GM18502 (cell line): Measurements from ENCODE around the gene NGRN.

ENCODE experiments used
- ATAC-seq: cut with Tn5 transposase; IDR thresholded peaks from one replicate; pipeline ENCODE4 v1.9.1; 2021; ENCODE audit warnings: mild to moderate bottlenecking; ENCODE audit not compliant: unreplicated experiment, poor library complexity

The NGRN gene

DNA sequence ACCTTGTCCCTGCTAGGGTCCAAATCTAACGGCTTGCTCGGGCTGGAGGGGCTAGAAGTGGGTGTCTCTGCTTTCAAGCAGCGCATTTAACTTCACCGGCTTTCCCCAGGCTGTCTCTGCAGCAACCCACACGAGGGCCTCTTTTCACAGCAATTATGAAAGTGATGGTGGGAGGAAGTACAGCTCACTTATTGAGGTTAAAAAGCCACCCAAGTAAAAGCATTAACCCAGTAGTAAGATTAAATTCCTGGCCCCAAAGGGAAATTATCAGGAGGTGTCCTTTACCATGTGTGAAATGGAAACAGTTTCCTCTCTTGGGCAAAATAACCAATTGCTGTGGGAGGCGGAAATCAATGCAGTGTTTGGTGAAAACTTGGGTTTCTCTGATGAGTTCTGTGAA is 41.1 kb downstream of the NGRN start:
- ATAC-seq = no peak

GRCh38 chr15:90307661-90308060 is 42.2 kb downstream of the NGRN start:
- no peak for ATAC-seq

DNA sequence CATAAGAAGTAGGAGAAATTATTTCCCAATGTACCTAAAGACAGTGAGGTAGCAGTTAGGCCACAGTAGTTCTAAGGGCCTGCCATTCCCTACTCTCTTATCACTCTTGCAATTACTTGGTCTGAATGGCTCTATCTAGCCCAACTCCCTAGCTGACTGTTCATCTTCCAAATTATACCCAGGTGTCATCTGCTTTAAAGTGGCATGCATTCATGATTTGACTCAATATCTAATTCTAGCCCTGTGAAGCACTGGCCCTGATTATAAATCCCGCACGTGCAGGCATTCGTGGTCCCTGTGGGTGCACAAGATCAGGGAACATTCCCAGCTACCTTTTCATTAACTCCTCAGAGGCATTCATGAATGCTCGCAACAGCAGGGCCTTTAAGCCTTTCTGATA is 43.5 kb downstream of the NGRN start:
- ATAC-seq = no peak

- ATAC-seq = no peak
Measured at GRCh38 chr15:90315278-90315982, 50.0 kb downstream of the NGRN start.

DNA sequence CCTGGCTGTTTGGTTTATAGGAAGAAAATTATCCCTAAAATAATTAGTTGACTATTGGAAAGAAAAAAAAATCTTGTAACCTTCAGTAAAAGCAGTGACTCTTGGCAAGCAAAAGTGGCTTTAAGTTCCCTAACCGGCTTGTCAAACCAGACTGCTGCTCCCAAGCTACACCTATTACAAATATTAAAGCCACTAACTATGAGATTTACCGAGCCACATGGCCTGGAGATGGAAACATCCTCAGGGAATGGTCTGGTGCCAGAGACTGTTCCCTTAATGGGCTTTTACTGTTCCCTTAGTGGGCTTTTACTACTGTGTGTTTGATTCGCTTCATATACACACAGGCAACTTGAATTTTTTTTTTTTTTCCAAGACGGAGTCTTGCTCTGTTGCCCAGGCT is 50.7 kb downstream of the NGRN start:
- ATAC-seq = no peak

DNA sequence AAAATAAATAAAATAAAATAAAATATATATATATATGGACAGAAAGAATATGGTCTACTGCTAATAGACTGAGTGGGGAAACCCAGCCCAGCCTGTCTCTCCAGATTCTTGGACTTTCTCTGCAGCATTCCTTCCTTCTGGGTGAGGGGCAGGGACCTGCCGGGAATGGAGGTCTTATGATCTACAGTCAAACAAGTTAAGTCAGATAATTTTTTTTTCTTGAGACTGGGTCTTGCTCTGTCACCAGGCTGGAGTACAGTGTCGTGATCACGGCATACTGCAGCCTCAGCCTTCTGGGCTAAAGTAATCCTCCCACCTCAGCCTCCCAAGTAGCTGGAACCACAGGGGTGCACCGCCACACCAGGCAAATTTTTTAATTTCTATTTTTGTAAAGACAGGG is 53.1 kb downstream of the NGRN start:
- ATAC-seq = no peak

- ATAC-seq = peak; percentile 83
Measured at GRCh38 chr15:90320062-90320884, 54.8 kb downstream of the NGRN start.

- ATAC-seq = no peak
Measured at GRCh38 chr15:90320885-90321278, 55.4 kb downstream of the NGRN start.
